HepG2 (cell line): ENCODE measurements around the gene CHMP4B. TPM values are rescaled to one million over a fixed set of nuclear protein-coding genes. Genes with fewer than 3 reads are reported as not detected.

Experiments used
- ATAC-seq: fragments of 200-7000 bp; cut with Tn5 transposase; 3 replicates; pipeline ENCODE4 v1.9.1; 2020; ENCODE audit warnings: mild to moderate bottlenecking, moderate library complexity
- BruUV-seq: library from RNA; stranded (reverse); fragments of 400-500 nt; replicated peaks from 2 replicates; lab custom pipeline; 2021; lab: Mats Ljungman, UMichigan
- CTCF ChIA-PET: fragments of 300-600 bp; formaldehyde crosslinking; extraction: SDS; loops from one replicate; lab custom pipeline; 2021; ENCODE audit warnings: low total read pairs, inconsistent platforms, low intra/inter-chr PET ratio; lab: Yijun Ruan, JAX
- POLR2A ChIA-PET: fragments of 350-600 bp; sonication (Branson Sonifier 250); formaldehyde crosslinking; loops from one replicate; lab custom pipeline; 2020; ENCODE audit warnings: antibody characterized with exemption, inconsistent platforms; lab: Yijun Ruan, JAX
- DNase-seq: peaks from one replicate; pipeline ENCODE4 v3.0.0-alpha.2; 2015; ENCODE audit warnings: low spot score
- FAIRE-seq: peaks from 3 replicates; lab custom pipeline; 2011; peaks lifted over from hg19 to GRCh38; lab: Jason Lieb, UNC
- H2AFZ ChIP-seq: one replicate; pipeline ENCODE4 v1.6.1; 2011; ENCODE audit warnings: low read length, inconsistent platforms
- H3K27ac ChIP-seq: fragments of 300-600 bp; 3 replicates; pipeline ENCODE4 v1.8.0; 2011; ENCODE audit warnings: mixed run types, mild to moderate bottlenecking, mixed read lengths, low read length, inconsistent platforms; ENCODE audit not compliant: insufficient read depth; ENCODE audit errors: extremely low read length
- H3K27me3 ChIP-seq, 2 experiments: fragments of 200-600 bp in 1 of 2; 2 replicates in 1 of 2; 3 replicates in 1 of 2; pipeline versions ENCODE4 v1.6.0 to v1.8.0; 2011; ENCODE audit warnings: low read length in 2 of 2, mild to moderate bottlenecking in 2 of 2, moderate library complexity in 2 of 2, inconsistent platforms in 1 of 2; ENCODE audit not compliant: insufficient read depth in 2 of 2, control insufficient read depth in 1 of 2
- H3K36me3 ChIP-seq, 2 experiments: fragments of 200-600 bp in 1 of 2; replicated peaks in 1 of 2; 2 replicates in 1 of 2; 3 replicates in 1 of 2; pipeline versions ENCODE4 v1.5.1 to v1.8.0; 2011; ENCODE audit warnings: low read length in 2 of 2, inconsistent platforms in 1 of 2; ENCODE audit not compliant: insufficient read depth in 2 of 2, control insufficient read depth in 1 of 2
- H3K4me1 ChIP-seq: 2 replicates; pipeline ENCODE4 v1.5.1; 2012; ENCODE audit warnings: low read length, inconsistent platforms; ENCODE audit not compliant: insufficient read depth
- H3K4me2 ChIP-seq: 2 replicates; pipeline ENCODE4 v1.6.0; 2011; ENCODE audit warnings: low read depth, low read length, inconsistent platforms
- H3K4me3 ChIP-seq, 3 experiments: fragments of 200-600 bp in 1 of 3; sonication (generic), shearing (Covaris generic) in 1 of 3; replicated peaks in 1 of 3; 2 replicates each; pipeline ENCODE4 v1.5.1; 2011 to 2016; ENCODE audit warnings: low read length in 3 of 3, inconsistent platforms in 2 of 3, low read depth in 2 of 3, mild to moderate bottlenecking in 2 of 3, control low read depth in 1 of 3, mixed read lengths in 1 of 3; ENCODE audit not compliant: insufficient read depth in 1 of 3
- H3K79me2 ChIP-seq: one replicate; pipeline ENCODE4 v1.6.1; 2011; ENCODE audit warnings: low read length, inconsistent platforms; ENCODE audit not compliant: insufficient read depth
- H3K9ac ChIP-seq: 2 replicates; pipeline ENCODE4 v1.6.0; 2011; ENCODE audit warnings: mild to moderate bottlenecking, low read depth, low read length, inconsistent platforms; ENCODE audit not compliant: insufficient read depth
- H3K9me3 ChIP-seq: 2 replicates; pipeline ENCODE4 v1.5.1; 2012; ENCODE audit warnings: mild to moderate bottlenecking, low read length
- H4K20me1 ChIP-seq: 2 replicates; pipeline ENCODE4 v1.6.0; 2011; ENCODE audit warnings: inconsistent platforms, mild to moderate bottlenecking, low read length, moderate library complexity; ENCODE audit not compliant: insufficient read depth
- MTA1 ChIP-seq: sonication (generic); formaldehyde crosslinking; IDR thresholded peaks from 2 replicates; pipeline ENCODE4 v1.4.0; 2020; ENCODE audit warnings: missing genetic modification reagents, mild to moderate bottlenecking, borderline replicate concordance
- NFKB2 ChIP-seq: sonication (generic); formaldehyde crosslinking; IDR thresholded peaks from 2 replicates; pipeline ENCODE4 v1.4.0; 2020; ENCODE audit warnings: missing genetic modification reagents, borderline replicate concordance
- ZBTB1 ChIP-seq: sonication (generic); formaldehyde crosslinking; IDR thresholded peaks from 2 replicates; pipeline ENCODE4 v1.4.0; 2020; ENCODE audit warnings: missing genetic modification reagents, borderline replicate concordance
- ZNF431 ChIP-seq: sonication (generic); formaldehyde crosslinking; IDR thresholded peaks from 2 replicates; pipeline ENCODE4 v1.9.0; 2022; ENCODE audit warnings: missing genetic modification reagents, low read depth, mild to moderate bottlenecking, borderline replicate concordance
- WGBS: methylation state at CpG from one replicate; pipeline ENCODE4 v1.1.6; 2017; ENCODE audit warnings: low lambda C conversion rate; 5-methylcytosine and 5-hydroxymethylcytosine counted together
- in situ Hi-C: cut with HindIII; loops from 2 replicates; pipeline ENCODE4 v1.10.0; 2017; ENCODE audit warnings: low pct_unique_long_range_greater_than_20kb; ENCODE audit not compliant: extremely low pct_ligation_motif_present
- intact Hi-C: fragments of 100-400 bp; cut with micrococcal nuclease; formaldehyde crosslinking; loops from one replicate; pipeline ENCODE4 v1.10.0; 2022; ENCODE audit not compliant: unreplicated experiment
- polyA plus RNA-seq, 8 experiments: library from polyadenylated mRNA; depleted of rRNA in 3 of 8; stranded (reverse) in 7 of 8; unstranded in 1 of 8; fragments of >200 nt; fragmentation: Illumina TruSeq in 4 of 8; extraction: Trizol in 4 of 8; gene quantifications; 2 replicates each; pipeline versions ENCODE4 v1.2.1 to v1.2.3, GENCODE V29; 2011 to 2016; ENCODE audit warnings: low read depth in 4 of 8, missing spikeins in 1 of 8, mixed read lengths in 1 of 8; ENCODE audit not compliant: insufficient read depth in 1 of 8
- total RNA-seq, 5 experiments: library from RNA; depleted of rRNA; stranded (reverse); fragments of >200 nt; fragmentation: Illumina TruSeq; extraction: Trizol; gene quantifications; 2 replicates each; pipeline ENCODE4 v1.2.3, GENCODE V29; 2016; ENCODE audit warnings: low read depth in 1 of 5
- TF ChIP-seq, protein P1 (sequence below): sonication (generic); formaldehyde crosslinking; IDR thresholded peaks from 2 replicates; pipeline ENCODE4 v1.4.0; 2020; ENCODE audit warnings: missing genetic modification reagents, borderline replicate concordance
- TF ChIP-seq, protein P2 (sequence below): IDR thresholded peaks from 2 replicates; pipeline ENCODE4 v1.6.1; 2016; ENCODE audit warnings: mild to moderate bottlenecking

Gene CHMP4B
- total and polyA plus RNA-seq, 2 of the 13 experiments (the other 11 are each of a cell fraction or from before 2014, with no cell fraction given): 40.1 to 45.6 TPM

DNA sequence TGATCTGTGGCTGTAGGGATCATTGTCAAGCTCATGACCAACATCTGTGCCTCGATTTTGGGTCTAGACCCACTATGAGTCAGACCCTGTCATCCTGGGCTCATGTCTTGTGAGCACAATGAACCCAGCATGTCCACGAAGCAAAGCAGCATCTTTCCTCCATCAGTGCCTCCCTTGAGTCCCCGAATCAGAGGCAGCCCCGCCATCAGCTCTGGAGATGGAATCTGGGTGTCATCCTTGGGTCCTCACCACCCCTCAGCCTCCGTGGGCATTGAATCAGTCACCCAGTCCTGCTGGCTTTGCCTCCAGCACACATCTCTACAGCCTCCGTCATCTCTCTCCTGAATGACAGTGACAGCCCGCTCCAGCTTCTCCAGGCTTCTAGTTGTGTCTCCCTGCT lies 56.9 kb downstream of the CHMP4B start:
- Histone ChIP-seq H3K4me2 (no peak overlapping the region), H3K9me3 (no peaks in the 10 kb centered on the region), H2AFZ (no peak overlapping the region), H3K4me3 (no peak overlapping the region), H3K79me2 (no peaks in the 10 kb centered on the region), H3K27ac (no peak overlapping the region), H3K4me1 (peaks cover 13% of the 10 kb centered on the region), H4K20me1 (no peaks in the 10 kb centered on the region), H3K36me3 (no peaks in the 10 kb centered on the region), H3K9ac (no peak overlapping the region), H3K27me3 (peaks cover 10 to 81% of the 10 kb centered on the region in 2 experiments)
- intact Hi-C loops: no loop called here
- in situ Hi-C loops: no loop called here
- ChIA-PET POLR2A (no interaction called here), CTCF (no interaction called here)
- DNase-seq (no peak), ATAC-seq (no peak), FAIRE-seq (no peak)
- BruUV-seq: no TSS peak
- TF ChIP-seq ZNF431 (CRISPR knock-in tag): no peak
- TF ChIP-seq NFKB2 (CRISPR knock-in tag): 0 out of 2 replicates have a peak, but pooled peaks have one; percentile 18
- 0 out of 2 replicates have a peak, but pooled peaks have one; percentile 14 for TF ChIP-seq MTA1 (CRISPR knock-in tag)
- TF ChIP-seq ZBTB1: no peak
- TF ChIP-seq, protein P1, sequence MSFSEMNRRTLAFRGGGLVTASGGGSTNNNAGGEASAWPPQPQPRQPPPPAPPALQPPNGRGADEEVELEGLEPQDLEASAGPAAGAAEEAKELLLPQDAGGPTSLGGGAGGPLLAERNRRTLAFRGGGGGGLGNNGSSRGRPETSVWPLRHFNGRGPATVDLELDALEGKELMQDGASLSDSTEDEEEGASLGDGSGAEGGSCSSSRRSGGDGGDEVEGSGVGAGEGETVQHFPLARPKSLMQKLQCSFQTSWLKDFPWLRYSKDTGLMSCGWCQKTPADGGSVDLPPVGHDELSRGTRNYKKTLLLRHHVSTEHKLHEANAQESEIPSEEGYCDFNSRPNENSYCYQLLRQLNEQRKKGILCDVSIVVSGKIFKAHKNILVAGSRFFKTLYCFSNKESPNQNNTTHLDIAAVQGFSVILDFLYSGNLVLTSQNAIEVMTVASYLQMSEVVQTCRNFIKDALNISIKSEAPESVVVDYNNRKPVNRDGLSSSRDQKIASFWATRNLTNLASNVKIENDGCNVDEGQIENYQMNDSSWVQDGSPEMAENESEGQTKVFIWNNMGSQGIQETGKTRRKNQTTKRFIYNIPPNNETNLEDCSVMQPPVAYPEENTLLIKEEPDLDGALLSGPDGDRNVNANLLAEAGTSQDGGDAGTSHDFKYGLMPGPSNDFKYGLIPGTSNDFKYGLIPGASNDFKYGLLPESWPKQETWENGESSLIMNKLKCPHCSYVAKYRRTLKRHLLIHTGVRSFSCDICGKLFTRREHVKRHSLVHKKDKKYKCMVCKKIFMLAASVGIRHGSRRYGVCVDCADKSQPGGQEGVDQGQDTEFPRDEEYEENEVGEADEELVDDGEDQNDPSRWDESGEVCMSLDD (CRISPR knock-in tag): no peak
- TF ChIP-seq, protein P2, sequence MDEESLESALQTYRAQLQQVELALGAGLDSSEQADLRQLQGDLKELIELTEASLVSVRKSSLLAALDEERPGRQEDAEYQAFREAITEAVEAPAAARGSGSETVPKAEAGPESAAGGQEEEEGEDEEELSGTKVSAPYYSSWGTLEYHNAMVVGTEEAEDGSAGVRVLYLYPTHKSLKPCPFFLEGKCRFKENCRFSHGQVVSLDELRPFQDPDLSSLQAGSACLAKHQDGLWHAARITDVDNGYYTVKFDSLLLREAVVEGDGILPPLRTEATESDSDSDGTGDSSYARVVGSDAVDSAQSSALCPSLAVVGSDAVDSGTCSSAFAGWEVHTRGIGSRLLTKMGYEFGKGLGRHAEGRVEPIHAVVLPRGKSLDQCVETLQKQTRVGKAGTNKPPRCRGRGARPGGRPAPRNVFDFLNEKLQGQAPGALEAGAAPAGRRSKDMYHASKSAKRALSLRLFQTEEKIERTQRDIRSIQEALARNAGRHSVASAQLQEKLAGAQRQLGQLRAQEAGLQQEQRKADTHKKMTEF (CRISPR knock-in tag): no peak
- 31% methylated on average over 7 of the region's 7 CpGs for WGBS
